Large intestine (tissue), 3 donors: ENCODE results near the gene FCN1. TPM values are rescaled to one million over a fixed set of nuclear protein-coding genes. Genes with fewer than 3 reads are reported as not detected.

Experiments
- DNase-seq, 2 donors: peaks; one replicate each; pipeline versions ENCODE4 v3.0.0 to v3.0.0-alpha.2; 2013
- H3K27ac ChIP-seq: one replicate; pipeline ENCODE4 v1.5.1; 2013; ENCODE audit warnings: low read length
- H3K27me3 ChIP-seq: 2 replicates; pipeline ENCODE4 v1.6.1; 2013; ENCODE audit warnings: low read length; ENCODE audit not compliant: control insufficient read depth, insufficient read depth
- H3K36me3 ChIP-seq: 2 replicates; pipeline ENCODE4 v1.6.1; 2013; ENCODE audit warnings: low read length; ENCODE audit not compliant: control insufficient read depth, insufficient read depth
- H3K4me1 ChIP-seq: one replicate; pipeline ENCODE4 v1.6.1; 2013; ENCODE audit warnings: low read length; ENCODE audit not compliant: control insufficient read depth, insufficient read depth
- H3K4me3 ChIP-seq: one replicate; pipeline ENCODE4 v1.5.1; 2013; ENCODE audit warnings: low read length
- H3K9me3 ChIP-seq: one replicate; pipeline ENCODE4 v1.6.1; 2013; ENCODE audit warnings: mild to moderate bottlenecking, low read depth, low read length, moderate library complexity; ENCODE audit not compliant: control insufficient read depth
- WGBS: methylation state at CpG from one replicate; pipeline ENCODE4 v1.1.5; 2013; ENCODE audit warnings: low lambda C conversion rate; ENCODE audit not compliant: insufficient coverage; 5-methylcytosine and 5-hydroxymethylcytosine counted together
- polyA plus RNA-seq: library from polyadenylated mRNA; unstranded; fragments of 120-200 nt; gene quantifications from one replicate; pipeline ENCODE4 v1.2.1, GENCODE V29; 2013

The FCN1 gene
- polyA plus RNA-seq, 1 donor, result 0.55 TPM

DNA sequence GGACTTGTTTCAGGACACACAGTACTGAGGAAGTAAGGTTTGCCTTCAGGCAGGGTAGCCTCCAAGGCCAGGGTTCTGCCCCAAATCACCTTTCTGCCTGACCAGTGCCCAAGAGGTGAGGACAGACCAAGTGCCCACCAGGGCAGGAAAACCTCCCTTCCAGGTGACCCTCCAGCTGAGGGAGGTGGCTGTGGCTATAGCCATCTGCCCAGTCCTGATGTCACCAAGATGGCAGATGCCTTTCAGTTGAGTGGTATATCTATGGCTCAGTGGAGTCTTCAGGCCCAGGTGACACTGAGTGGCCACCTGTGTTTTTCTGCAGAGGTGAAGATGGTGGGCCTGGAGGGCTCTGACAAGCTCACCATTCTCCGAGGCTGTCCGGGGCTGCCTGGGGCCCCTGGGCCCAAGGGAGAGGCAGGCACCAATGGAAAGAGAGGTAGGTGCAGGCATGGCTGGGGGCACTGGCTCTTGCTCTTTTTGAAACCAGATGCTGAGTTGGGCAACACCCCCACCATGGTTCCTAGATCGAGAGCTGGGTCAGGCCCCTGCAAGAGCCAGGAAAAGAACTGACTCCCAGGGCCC lies 35.4 kb downstream of the FCN1 start:
- Histone ChIP-seq H3K36me3 (no peaks in the 10 kb centered on the region), H3K27ac (no peak overlapping the region), H3K4me3 (no peak overlapping the region), H3K4me1 (no peaks in the 10 kb centered on the region), H3K9me3 (no peaks in the 10 kb centered on the region), H3K27me3 (no peaks in the 10 kb centered on the region)
- DNase-seq, result no peak
- WGBS, result no CpG with 5 or more reads among the region's 3 CpGs

GRCh38 chr9:134881313-134881670 lies 36.4 kb downstream of the FCN1 start:
- H3K27me3 ChIP-seq, result no peaks in the 10 kb centered on the region
- no peaks in the 10 kb centered on the region for H3K4me1 ChIP-seq
- H3K27ac ChIP-seq, result no peak overlapping the region
- no peak overlapping the region for H3K4me3 ChIP-seq
- no peaks in the 10 kb centered on the region for H3K9me3 ChIP-seq
- no peaks in the 10 kb centered on the region for H3K36me3 ChIP-seq
- no CpG with 5 or more reads among the region's 13 CpGs for WGBS
- DNase-seq, result no peak

DNA sequence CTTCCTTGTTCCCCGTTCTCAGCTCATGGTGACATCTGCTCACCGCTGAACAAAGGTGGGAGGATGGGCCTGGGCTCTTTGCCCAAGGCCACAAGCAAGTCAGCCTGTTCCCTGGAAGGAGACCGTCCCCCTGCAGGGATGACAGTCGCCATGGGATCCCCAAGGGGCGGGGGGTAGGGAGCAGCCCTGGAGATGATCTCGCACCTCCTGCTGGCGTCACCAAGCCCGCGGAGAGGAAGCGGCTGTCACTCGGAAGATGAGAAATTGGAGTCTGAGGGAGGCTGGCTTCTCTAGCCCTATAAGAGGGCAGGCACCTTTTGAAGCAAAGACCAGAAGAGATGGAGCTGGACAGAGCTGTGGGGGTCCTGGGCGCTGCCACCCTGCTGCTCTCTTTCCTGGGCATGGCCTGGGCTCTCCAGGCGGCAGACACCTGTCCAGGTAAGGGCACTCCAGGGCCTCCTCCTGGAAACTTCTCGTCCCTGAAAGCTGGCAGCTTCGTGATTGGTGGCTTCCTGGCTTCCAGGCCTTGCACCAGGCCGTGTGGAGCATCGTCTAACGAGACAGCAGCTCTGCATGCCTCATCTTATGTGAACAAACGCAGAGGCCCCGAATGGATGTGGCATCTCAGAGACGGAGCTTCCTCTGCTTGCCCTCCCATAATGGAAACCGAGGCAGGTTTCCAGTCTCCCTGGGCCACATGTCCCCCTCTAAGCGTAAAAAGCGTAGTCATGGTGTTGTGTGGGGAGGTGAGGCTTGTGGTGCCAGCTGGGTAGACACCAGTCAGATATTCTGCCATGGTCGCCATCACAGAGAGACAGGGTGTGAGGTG lies 37.0 kb downstream of the FCN1 start, which contains the start of gene FCN2:
Gene FCN2, plus strand, starts transcription at position 327 of the 829 bp plus-strand sequence. Its CDS starts 12 bp downstream, at position 339.
- Histone ChIP-seq H3K36me3 (no peaks in the 10 kb centered on the region), H3K4me3 (no peak within 1 kb of the TSS), H3K27ac (no peak within 1 kb of the TSS), H3K27me3 (no peaks in the 10 kb centered on the region), H3K4me1 (no peaks in the 10 kb centered on the region), H3K9me3 (no peaks in the 10 kb centered on the region)
- no peak for DNase-seq
- WGBS, result no CpG with 5 or more reads among the region's 25 CpGs

- WGBS, result no CpG with 5 or more reads among the region's 13 CpGs
- no peaks in the 10 kb centered on the region for H3K4me1 ChIP-seq
- DNase-seq, result no peak
- no peaks in the 10 kb centered on the region for H3K36me3 ChIP-seq
- H3K4me3 ChIP-seq, result no peak overlapping the region
- no peaks in the 10 kb centered on the region for H3K27me3 ChIP-seq
- H3K27ac ChIP-seq, result no peak overlapping the region
- no peaks in the 10 kb centered on the region for H3K9me3 ChIP-seq
Observed at GRCh38 chr9:134879664-134880483, 37.8 kb downstream of the FCN1 start.

DNA sequence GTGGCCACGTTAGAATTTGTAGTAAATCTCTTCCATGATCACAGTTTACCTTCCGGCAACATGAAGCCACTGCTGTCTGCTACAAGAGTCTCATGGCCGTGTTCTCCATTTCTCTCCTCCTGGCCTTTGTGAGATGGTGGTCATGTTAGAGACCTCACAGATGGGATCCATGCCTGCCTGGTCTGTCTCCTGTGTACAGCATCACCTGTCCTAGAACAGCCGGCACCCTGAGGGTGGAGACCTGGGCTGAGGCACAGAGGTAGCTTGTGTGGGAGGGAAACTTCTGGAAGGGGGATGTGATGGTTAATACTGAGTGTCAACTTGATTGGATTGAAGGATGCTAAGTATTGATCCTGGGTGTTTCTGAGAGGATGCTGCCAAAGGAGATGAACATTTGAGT lies 40.2 kb downstream of the FCN1 start:
- WGBS, result no CpG with 5 or more reads among the region's 4 CpGs
- Histone ChIP-seq H3K4me3 (no peak overlapping the region), H3K36me3 (no peaks in the 10 kb centered on the region), H3K27ac (no peak overlapping the region), H3K9me3 (no peaks in the 10 kb centered on the region), H3K4me1 (no peaks in the 10 kb centered on the region), H3K27me3 (no peaks in the 10 kb centered on the region)
- no peak for DNase-seq

- Histone ChIP-seq H3K36me3 (no peaks in the 10 kb centered on the region), H3K4me3 (no peak overlapping the region), H3K4me1 (no peaks in the 10 kb centered on the region), H3K9me3 (no peaks in the 10 kb centered on the region), H3K27me3 (no peaks in the 10 kb centered on the region), H3K27ac (no peak overlapping the region)
- no CpG with 5 or more reads among the region's 1 CpG for WGBS
- DNase-seq, result no peak
Observed at GRCh38 chr9:134875371-134875770, 42.3 kb downstream of the FCN1 start.

- no peaks in the 10 kb centered on the region for H3K4me1 ChIP-seq
- WGBS, result 100% methylated on average over 2 of the region's 24 CpGs
Observed at GRCh38 chr9:134872482-134873231, 45.1 kb downstream of the FCN1 start.

GRCh38 chr9:134871697-134872340 lies 45.9 kb downstream of the FCN1 start:
- DNase-seq, result peak in 1 of 2 donors; percentile 35
- WGBS, result 87% methylated on average over 2 of the region's 16 CpGs
- Histone ChIP-seq H3K27ac (peak overlapping the region; percentile 42), H3K4me3 (no peak overlapping the region), H3K4me1 (no peaks in the 10 kb centered on the region), H3K27me3 (no peaks in the 10 kb centered on the region), H3K36me3 (no peaks in the 10 kb centered on the region), H3K9me3 (no peaks in the 10 kb centered on the region)

More at GRCh38 chr9:134872482-134873231, 45.1 kb downstream of the FCN1 start:
- no peak for DNase-seq
- Histone ChIP-seq H3K4me3 (no peak overlapping the region), H3K9me3 (no peaks in the 10 kb centered on the region), H3K36me3 (no peaks in the 10 kb centered on the region), H3K27me3 (no peaks in the 10 kb centered on the region), H3K27ac (no peak overlapping the region)

DNA sequence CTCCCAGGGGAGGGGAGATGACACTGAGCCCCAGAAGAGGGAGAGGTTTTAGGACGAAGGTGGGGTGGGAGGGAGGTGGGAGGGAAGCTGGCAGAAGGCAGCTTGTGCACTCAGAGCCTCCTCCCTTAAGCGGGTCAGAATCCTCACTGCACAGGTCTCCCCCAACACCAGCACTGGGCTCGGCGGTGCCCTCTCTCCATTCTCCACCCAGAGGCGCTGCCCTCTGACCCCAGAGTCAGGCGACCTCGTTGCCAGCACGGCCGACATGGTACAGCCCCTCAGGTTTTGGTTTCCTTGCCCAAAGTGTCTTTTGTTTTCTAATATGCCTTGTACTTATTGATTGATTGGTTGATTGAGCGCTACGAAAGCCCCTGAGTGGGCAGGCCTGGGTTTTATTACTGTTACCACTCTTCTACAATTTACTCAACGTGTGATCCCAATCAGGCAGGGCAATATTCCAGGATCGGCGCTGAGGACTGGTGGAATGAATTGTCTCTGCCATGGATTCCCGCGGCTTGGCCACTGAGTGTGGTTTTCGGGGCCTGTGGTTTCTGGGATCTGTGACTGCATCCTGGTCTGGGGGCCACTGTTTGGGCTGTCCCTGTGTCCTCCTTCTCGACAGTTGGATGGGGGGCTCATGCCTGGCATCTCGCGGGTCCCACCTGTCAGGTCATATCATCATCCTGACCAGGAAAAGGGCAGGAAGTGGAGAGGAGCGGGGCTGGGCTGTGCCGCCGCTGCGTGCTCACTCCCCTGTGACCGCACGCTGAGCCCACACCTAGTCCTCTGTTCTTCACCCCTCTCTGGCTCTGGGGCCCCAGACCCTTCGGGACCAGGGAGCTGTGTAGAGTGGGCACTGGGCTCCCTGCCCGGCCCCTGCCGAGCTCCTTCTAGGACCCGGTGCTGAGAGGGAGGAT lies 46.7 kb downstream of the FCN1 start:
- WGBS, result no CpG with 5 or more reads among the region's 30 CpGs
- peak overlapping the region; percentile 42 for H3K27ac ChIP-seq
- H3K36me3 ChIP-seq, result no peaks in the 10 kb centered on the region
- H3K27me3 ChIP-seq, result no peaks in the 10 kb centered on the region
- H3K9me3 ChIP-seq, result no peaks in the 10 kb centered on the region
- no peaks in the 10 kb centered on the region for H3K4me1 ChIP-seq
- no peak for DNase-seq
- no peak overlapping the region for H3K4me3 ChIP-seq
